Activated naive CD8-positive, alpha-beta T cell (primary cell): ENCODE measurements around the gene CCDC85C.

ENCODE experiments used
- H3K27ac Mint-ChIP-seq: one replicate; pipeline ENCODE4 v1.8.0; 2021; ENCODE audit warnings: mixed read lengths
- H3K27me3 Mint-ChIP-seq: one replicate; pipeline ENCODE4 v1.8.0; 2021; ENCODE audit warnings: mixed read lengths
- H3K36me3 Mint-ChIP-seq: one replicate; pipeline ENCODE4 v1.8.0; 2021; ENCODE audit warnings: mixed read lengths
- H3K4me1 Mint-ChIP-seq: one replicate; pipeline ENCODE4 v1.8.0; 2021; ENCODE audit warnings: low read depth, mixed read lengths
- H3K4me3 Mint-ChIP-seq: one replicate; pipeline ENCODE4 v1.8.0; 2021; ENCODE audit warnings: mild to moderate bottlenecking, mixed read lengths
- H3K9me3 Mint-ChIP-seq: one replicate; pipeline ENCODE4 v1.8.0; 2021; ENCODE audit warnings: low read depth, mixed read lengths

CCDC85C gene

GRCh38 chr14:99576761-99577705, 27.0 kb downstream of the CCDC85C start:
- Mint-ChIP-seq H3K36me3 (no peaks in the 10 kb centered on the region), H3K4me1 (no peaks in the 10 kb centered on the region), H3K9me3 (no peaks in the 10 kb centered on the region), H3K27ac (no peak overlapping the region), H3K4me3 (no peak overlapping the region), H3K27me3 (no peaks in the 10 kb centered on the region)

- Mint-ChIP-seq H3K4me3 (no peak overlapping the region), H3K4me1 (no peaks in the 10 kb centered on the region), H3K36me3 (no peaks in the 10 kb centered on the region), H3K27ac (no peak overlapping the region), H3K9me3 (no peaks in the 10 kb centered on the region), H3K27me3 (no peaks in the 10 kb centered on the region)
Measured at GRCh38 chr14:99576304-99576703, 27.7 kb downstream of the CCDC85C start.

GRCh38 chr14:99575043-99576023, 28.7 kb downstream of the CCDC85C start:
- H3K4me3 Mint-ChIP-seq: no peak overlapping the region
- no peaks in the 10 kb centered on the region for H3K36me3 Mint-ChIP-seq
- H3K27me3 Mint-ChIP-seq: no peaks in the 10 kb centered on the region
- H3K4me1 Mint-ChIP-seq: no peaks in the 10 kb centered on the region
- no peak overlapping the region for H3K27ac Mint-ChIP-seq
- no peaks in the 10 kb centered on the region for H3K9me3 Mint-ChIP-seq

GRCh38 chr14:99574099-99574880, 29.7 kb downstream of the CCDC85C start:
- H3K27ac Mint-ChIP-seq: no peak overlapping the region
- H3K4me3 Mint-ChIP-seq: no peak overlapping the region
- no peaks in the 10 kb centered on the region for H3K4me1 Mint-ChIP-seq
- no peaks in the 10 kb centered on the region for H3K36me3 Mint-ChIP-seq
- no peaks in the 10 kb centered on the region for H3K9me3 Mint-ChIP-seq
- H3K27me3 Mint-ChIP-seq: no peaks in the 10 kb centered on the region

GRCh38 chr14:99573436-99574098, 30.4 kb downstream of the CCDC85C start:
- H3K4me1 Mint-ChIP-seq: no peaks in the 10 kb centered on the region
- H3K4me3 Mint-ChIP-seq: no peak overlapping the region
- H3K27ac Mint-ChIP-seq: no peak overlapping the region
- H3K9me3 Mint-ChIP-seq: no peaks in the 10 kb centered on the region
- no peaks in the 10 kb centered on the region for H3K27me3 Mint-ChIP-seq
- no peaks in the 10 kb centered on the region for H3K36me3 Mint-ChIP-seq

GRCh38 chr14:99573000-99573330, 31.0 kb downstream of the CCDC85C start:
- H3K4me1 Mint-ChIP-seq: no peaks in the 10 kb centered on the region
- H3K27ac Mint-ChIP-seq: no peak overlapping the region
- H3K9me3 Mint-ChIP-seq: no peaks in the 10 kb centered on the region
- no peak overlapping the region for H3K4me3 Mint-ChIP-seq
- H3K36me3 Mint-ChIP-seq: no peaks in the 10 kb centered on the region
- H3K27me3 Mint-ChIP-seq: no peaks in the 10 kb centered on the region

GRCh38 chr14:99572173-99572999, 31.6 kb downstream of the CCDC85C start:
- Mint-ChIP-seq H3K36me3 (no peaks in the 10 kb centered on the region), H3K9me3 (no peaks in the 10 kb centered on the region), H3K27me3 (no peaks in the 10 kb centered on the region), H3K4me1 (no peaks in the 10 kb centered on the region), H3K4me3 (no peak overlapping the region), H3K27ac (no peak overlapping the region)

GRCh38 chr14:99571303-99571986, 32.6 kb downstream of the CCDC85C start:
- no peak overlapping the region for H3K27ac Mint-ChIP-seq
- no peaks in the 10 kb centered on the region for H3K27me3 Mint-ChIP-seq
- H3K4me3 Mint-ChIP-seq: no peak overlapping the region
- H3K36me3 Mint-ChIP-seq: no peaks in the 10 kb centered on the region
- no peaks in the 10 kb centered on the region for H3K9me3 Mint-ChIP-seq
- no peaks in the 10 kb centered on the region for H3K4me1 Mint-ChIP-seq

GRCh38 chr14:99570544-99571302, 33.3 kb downstream of the CCDC85C start:
- H3K4me3 Mint-ChIP-seq: no peak overlapping the region
- H3K27me3 Mint-ChIP-seq: no peaks in the 10 kb centered on the region
- H3K4me1 Mint-ChIP-seq: no peaks in the 10 kb centered on the region
- H3K9me3 Mint-ChIP-seq: no peaks in the 10 kb centered on the region
- no peak overlapping the region for H3K27ac Mint-ChIP-seq
- H3K36me3 Mint-ChIP-seq: no peaks in the 10 kb centered on the region

- Mint-ChIP-seq H3K4me3 (no peak overlapping the region), H3K27me3 (no peaks in the 10 kb centered on the region), H3K27ac (no peak overlapping the region), H3K4me1 (no peaks in the 10 kb centered on the region), H3K36me3 (no peaks in the 10 kb centered on the region), H3K9me3 (no peaks in the 10 kb centered on the region)
Measured at GRCh38 chr14:99569725-99570543, 34.1 kb downstream of the CCDC85C start.

GRCh38 chr14:99568567-99569560, 35.1 kb downstream of the CCDC85C start:
- no peak overlapping the region for H3K27ac Mint-ChIP-seq
- H3K9me3 Mint-ChIP-seq: no peaks in the 10 kb centered on the region
- no peaks in the 10 kb centered on the region for H3K4me1 Mint-ChIP-seq

More at GRCh38 chr14:99568567-99569560, 35.1 kb downstream of the CCDC85C start:
- H3K36me3 Mint-ChIP-seq: no peaks in the 10 kb centered on the region
- no peak overlapping the region for H3K4me3 Mint-ChIP-seq
- H3K27me3 Mint-ChIP-seq: no peaks in the 10 kb centered on the region
